Embryonic facial prominence (tissue), 1 donor: ENCODE results near the gene SEMA7A.
"Not testable (repeated sequence)": the region's sequence is repeated elsewhere in the genome, so short reads cannot be mapped to it uniquely, and the experiment has no call there.

Experiments
- DNase-seq: peaks from one replicate; pipeline ENCODE4 v3.0.0-alpha.2; 2016; ENCODE audit errors: extremely low spot score

SEMA7A gene

DNA sequence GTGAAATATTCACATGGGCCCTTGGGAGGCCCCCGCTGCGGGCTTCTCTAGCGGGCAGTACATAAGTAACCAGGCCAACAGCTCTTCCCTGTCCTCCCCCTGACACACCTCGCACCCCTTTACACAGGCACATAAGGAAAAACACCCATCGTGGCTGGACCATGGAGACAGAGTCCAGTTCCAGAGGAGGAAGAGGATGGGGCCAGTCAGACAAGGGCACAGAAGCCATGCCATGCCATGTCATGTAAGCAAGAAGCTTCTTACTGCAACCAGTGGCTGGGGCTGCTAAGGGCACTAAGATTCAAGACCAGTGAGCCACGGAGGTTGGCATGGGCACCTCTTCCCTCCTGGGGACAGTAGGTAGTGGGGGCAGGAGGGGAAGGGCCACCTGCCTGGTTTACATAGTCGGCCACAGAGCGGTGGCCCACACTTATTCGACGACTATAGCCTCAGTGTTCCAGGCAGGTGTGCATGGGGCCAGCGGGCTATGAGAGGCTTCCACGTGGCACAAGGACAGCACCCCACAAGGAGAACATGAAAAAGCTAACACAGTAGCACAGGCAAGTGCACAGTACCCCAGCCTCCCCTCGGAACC, 60.6 kb downstream of the SEMA7A start:
- no peak for DNase-seq

DNA sequence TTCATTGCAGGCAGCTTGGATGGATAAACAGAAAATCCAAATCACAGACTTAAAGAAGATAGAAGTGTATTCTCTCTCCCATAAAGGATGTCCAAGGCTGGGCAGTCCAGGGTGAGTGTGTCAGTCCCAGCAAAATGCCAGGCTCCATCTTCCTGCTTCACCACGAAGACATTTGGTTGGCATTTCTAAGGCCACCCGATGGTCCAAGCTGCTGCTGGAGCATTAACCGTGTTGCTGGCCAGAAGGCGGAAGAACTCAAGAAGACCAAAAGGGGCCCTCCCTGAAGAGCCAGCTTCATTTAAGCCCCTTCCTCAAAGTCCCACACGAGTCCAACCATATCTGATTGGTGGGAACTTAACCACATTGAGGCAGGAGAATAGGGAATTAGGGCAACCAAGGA, 63.3 kb downstream of the SEMA7A start:
- DNase-seq, result no peak

DNA sequence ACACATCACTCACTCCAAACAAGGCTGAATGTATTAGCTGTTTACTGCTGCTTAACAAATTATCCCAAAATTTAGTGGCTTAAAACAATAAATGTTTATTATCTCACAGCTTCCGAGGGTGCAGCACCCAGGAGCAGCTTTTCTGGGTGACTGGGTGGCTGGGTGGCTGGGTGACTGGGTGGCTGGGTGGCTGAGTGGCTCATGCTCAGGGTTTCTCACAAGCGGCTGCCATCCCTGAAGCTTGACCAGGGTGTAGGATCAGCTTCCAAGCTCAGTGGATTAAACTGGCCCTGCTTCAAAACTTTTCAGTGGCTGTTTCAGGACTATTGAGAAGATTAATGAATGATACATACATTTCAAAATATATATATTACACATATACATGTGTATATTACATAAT, 64.0 kb downstream of the SEMA7A start:
- no peak for DNase-seq

DNA sequence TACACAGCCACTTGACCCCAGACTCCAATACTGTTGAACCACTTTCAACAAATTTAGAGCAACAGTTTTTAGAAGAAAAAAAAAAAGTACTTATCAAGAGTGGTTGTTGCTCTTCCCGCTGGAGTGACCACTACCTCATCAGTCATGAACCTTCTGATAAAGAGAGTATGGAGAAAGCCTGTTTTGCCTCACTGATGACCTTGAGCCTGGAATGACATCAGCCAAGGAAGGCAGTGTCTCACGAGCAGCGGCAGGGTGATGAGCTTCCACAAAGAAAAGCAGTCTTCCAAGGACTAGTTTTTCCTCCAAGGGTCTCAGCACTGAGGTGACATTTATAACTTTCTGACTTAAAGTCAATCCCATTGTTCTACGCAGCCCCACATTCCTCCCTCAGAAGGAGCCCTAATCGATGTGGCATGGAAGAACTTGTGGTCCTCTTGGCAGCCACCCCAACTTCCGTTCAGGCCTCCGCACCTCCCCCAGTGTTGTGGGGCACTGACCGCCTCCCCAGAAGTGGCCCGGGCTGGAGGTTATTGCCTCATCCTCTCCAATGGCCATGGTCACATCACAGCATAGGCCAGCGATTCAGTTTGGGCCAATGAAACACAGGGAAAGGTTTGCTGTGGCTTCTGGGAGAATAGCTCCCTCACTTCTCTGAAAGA, 64.5 kb downstream of the SEMA7A start:
- DNase-seq, result no peak

DNA sequence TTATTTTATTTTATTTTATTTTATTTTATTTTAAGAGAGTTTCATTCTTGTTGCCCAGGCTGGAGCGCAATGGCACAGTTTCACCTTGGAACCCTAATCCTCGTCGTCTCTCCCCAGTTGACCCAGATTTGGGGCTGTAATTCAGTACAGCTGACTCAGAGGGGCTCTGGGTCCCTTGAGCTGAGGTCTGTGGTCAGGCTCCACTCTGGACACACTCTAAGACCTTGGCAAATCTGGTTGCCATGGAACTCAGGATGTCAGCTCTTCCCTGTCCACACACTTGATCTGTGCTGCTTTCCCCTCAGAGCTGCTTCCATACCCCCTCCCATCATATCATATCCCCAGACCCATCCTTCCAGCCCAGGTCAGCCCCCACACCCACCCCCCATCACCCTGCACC, 65.6 kb downstream of the SEMA7A start:
- DNase-seq, result no peak

DNA sequence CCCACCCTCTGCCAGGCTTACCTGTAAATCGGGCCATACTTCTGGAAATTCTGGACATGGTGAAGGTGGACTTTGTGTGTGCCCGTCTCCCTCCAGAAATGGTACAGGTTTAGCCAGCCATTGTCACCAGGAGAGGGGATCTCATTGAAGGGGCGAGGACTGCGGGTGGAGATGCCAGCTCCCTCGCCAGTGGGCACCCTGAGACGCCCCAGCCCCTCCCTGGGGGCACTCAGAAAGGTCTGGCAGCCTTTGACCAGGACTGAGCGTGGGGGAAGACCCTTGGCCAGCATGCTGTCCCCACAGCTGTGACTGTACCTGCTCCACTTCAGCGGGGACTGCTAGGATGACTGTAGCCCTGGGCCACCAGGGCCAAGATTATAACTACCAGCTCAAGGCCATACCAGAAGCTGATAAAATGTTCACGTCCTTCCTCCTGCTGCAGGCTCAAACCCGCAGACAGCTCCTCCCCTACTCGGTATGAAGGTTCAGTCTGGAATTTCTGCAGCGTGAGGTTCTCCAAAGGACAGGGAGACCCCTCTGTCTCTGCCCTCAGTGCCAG, 66.4 kb downstream of the SEMA7A start, which contains the start of gene CYP11A1:
Gene CYP11A1 (minus strand): TSS at position 351 of the 559 bp plus-strand sequence. CDS start 61 bp downstream, at position 290.
- no peak for DNase-seq

DNA sequence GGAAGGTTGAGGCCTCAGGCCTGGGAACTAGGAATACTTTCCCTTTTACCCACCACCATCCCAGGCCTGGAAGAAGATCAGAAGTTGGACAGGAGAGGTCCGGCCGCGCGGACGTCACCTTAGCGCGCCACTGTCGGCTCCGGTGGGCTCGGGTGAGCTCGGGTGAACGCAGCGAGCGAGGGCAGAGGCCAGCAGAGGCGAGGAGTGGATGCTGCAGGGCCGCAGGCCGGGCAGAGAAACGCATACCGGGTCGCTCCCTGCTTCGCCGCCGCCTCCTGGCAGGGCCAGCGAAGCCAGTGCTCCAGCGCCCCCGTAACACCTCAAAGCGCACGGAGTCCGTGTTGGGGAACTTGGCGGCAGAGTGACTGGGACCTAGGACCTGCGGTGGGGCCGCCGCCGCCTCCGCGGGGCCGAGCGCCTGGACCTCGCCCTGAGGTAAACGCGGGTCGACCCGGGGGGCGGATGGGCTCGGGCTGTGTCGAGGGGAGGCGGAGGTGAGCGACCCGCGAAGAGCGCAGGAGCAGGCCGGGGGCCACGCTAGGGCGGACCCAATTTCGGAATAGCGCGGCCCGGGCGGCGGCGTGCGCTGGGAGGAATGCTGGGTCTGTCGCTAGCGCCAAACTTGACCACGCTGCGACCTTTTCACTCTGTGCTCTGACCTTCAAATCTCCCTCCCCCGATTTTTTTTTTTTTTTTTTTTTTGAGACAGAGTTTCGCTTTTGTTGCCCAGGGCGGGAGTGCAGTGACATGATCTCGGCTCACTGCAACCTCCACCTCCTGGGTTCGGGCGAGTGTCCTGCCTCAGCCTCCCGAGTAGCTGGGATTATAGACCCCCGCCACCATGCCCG, 67.9 kb downstream of the SEMA7A start:
- DNase-seq, result no peak

DNA sequence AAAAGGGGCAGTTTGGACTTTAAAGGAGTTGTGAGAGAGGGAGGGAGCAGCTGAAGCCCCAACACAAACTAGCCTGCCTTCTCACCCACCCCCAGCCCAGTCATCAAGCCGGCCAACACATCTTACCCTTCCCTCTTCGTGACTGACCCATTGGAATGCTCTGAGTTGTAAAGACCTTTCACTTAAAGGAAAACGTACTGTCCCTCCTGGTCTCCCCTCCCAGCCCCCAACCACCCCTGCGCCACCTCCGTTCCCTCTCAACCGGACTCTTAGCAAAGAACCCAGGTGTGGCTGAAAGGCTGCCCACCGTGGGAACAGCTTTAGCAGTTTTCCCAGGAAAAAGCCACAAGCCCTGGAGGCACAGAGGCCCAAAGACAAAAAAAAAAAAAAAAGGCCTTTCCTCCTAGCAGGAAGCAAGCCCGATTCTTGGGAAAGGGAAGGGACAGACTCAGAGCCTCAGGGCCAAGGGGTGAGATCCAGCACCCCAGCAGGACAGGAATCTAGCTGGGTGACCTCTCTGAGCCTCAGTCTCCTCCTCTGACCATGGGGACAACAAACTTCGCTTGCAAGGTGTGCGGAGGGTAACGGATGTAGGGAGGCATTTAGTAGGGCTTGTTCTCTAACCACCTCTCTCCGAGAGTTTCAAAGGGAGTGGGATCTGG, 68.7 kb downstream of the SEMA7A start:
- DNase-seq, result no peak

DNA sequence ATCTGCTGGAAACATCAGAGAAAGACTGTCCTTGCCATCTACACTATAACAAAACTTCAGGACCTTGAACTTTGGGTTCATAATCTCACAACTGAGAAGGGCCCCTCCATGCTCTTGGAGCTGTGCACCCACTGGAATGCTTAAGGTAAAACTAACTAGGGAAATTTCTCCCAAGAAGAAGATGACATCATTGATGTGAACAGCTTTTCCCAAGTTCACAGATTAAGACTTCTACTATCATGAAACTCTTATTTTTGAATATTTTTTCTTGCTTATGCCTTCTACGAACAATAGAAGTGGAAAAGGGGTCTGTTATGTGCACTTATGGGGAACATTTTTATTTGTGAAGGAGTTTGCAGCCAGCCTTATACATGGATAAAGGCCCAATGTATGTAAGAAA, 71.3 kb downstream of the SEMA7A start:
- no peak for DNase-seq

DNA sequence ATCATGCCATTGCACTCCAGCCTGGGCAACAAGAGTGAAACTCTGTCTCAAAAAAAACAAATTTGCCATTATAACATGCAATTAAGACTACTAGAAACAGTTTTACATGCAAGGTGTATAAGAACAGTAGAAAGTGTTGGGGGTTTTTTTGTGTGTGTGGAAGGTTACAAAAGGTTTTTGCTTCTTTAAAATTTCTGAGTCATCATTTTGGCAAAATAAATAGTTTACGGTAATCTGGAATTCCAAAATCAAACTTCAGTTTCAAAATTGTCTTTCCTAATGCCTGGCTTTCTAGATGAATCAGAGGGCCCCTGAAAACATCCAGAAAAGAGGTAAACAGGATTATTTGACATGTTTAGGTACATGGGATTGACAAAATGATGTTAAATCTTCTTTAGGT, 72.9 kb downstream of the SEMA7A start:
- not testable (repeated sequence) for DNase-seq

DNA sequence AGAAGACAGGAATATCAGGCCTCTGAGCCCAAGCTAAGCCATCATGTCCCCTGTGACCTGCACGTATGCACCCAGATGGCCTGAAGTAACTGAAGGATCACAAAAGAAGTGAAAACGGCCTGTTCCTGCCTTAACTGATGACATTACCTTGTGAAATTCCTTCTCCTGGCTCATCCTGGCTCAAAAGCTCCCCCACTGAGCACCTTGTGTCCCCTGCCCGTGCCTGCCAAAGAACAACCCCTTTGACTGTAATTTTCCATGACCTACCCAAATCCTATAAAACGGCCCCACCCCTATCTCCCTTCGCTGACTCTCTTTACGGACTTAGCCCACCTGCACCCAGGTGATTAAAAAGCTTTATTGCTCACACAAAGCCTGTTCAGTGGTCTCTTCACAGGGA, 74.4 kb downstream of the SEMA7A start:
- DNase-seq, result not testable (repeated sequence)
